ENCODE data around the gene PAGR1. TPM values are rescaled to one million over a fixed set of nuclear protein-coding genes. Genes with fewer than 3 reads are reported as not detected.

Gene PAGR1
- polyA plus RNA-seq, 1 donor from 2014 or later = 86.8 TPM

DNA sequence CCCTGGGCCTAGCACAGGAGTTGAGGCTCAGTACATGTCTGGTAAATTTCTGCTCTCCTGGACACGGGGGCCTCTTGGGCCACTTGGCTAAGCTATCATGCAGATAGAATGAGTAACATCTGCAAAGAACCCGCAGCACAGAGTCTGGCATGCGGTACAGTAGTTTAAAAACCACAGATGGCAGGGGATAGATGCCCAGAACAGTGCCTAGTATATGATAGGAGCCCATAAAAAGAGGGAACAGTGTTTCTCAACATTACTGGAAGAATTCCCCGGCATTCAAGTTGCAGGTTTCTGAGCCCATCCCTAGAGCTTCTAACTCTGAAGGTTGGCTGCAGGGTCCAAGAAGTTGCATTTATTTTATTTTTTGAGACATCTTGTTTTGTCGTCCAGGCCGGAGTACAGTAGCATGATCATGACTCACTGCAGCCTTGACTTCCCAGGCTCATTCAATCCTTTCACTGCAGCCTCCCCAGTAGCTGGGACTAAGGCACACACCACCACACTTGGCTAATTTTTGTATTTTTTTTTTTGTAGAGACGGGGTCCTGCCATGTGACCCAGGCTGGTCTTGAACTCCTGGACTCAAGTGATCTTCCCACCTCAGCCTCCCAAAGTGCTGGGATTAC, 41.3 kb downstream of the PAGR1 start:
- Histone ChIP-seq H3F3A (ENCODE audit: insufficient read depth, low read length, poor library complexity, severe bottlenecking) (no peaks in the 10 kb centered on the region), H3K79me2 (replicated peaks; ENCODE audit: insufficient read depth, low read length) (peaks cover 4% of the 10 kb centered on the region), H3K9ac (ENCODE audit: low read length) (no peak overlapping the region), H3K27me3 (ENCODE audit: insufficient read depth, low read depth, low read length) (no peaks in the 10 kb centered on the region), H3K27ac (ENCODE audit: low read length) (no peak overlapping the region), H3K36me3 (ENCODE audit: insufficient read depth, low read length) (no peaks in the 10 kb centered on the region), H2AFZ (ENCODE audit: low read depth, low read length) (no peak overlapping the region), H3K9me3 (ENCODE audit: low read length) (no peaks in the 10 kb centered on the region), H3K4me3 (ENCODE audit: low read length) (no peak overlapping the region), H4K20me1 (ENCODE audit: insufficient read depth) (no peaks in the 10 kb centered on the region), H3K4me2 (ENCODE audit: low read length) (no peak overlapping the region), H3K9me2 (ENCODE audit: insufficient read depth, low read length) (no peaks in the 10 kb centered on the region)
- TF ChIP-seq POLR2AphosphoS5 (IDR thresholded peaks at IDR 0.05) = no peak
- TF ChIP-seq TAF1 (IDR thresholded peaks at IDR 0.05; ENCODE audit: low read depth) = no peak
- TF ChIP-seq EZH2 (IDR thresholded peaks at IDR 0.05; ENCODE audit: borderline replicate concordance, insufficient read depth, low read length, poor library complexity, severe bottlenecking) = no peak
- TF ChIP-seq, protein P1, sequence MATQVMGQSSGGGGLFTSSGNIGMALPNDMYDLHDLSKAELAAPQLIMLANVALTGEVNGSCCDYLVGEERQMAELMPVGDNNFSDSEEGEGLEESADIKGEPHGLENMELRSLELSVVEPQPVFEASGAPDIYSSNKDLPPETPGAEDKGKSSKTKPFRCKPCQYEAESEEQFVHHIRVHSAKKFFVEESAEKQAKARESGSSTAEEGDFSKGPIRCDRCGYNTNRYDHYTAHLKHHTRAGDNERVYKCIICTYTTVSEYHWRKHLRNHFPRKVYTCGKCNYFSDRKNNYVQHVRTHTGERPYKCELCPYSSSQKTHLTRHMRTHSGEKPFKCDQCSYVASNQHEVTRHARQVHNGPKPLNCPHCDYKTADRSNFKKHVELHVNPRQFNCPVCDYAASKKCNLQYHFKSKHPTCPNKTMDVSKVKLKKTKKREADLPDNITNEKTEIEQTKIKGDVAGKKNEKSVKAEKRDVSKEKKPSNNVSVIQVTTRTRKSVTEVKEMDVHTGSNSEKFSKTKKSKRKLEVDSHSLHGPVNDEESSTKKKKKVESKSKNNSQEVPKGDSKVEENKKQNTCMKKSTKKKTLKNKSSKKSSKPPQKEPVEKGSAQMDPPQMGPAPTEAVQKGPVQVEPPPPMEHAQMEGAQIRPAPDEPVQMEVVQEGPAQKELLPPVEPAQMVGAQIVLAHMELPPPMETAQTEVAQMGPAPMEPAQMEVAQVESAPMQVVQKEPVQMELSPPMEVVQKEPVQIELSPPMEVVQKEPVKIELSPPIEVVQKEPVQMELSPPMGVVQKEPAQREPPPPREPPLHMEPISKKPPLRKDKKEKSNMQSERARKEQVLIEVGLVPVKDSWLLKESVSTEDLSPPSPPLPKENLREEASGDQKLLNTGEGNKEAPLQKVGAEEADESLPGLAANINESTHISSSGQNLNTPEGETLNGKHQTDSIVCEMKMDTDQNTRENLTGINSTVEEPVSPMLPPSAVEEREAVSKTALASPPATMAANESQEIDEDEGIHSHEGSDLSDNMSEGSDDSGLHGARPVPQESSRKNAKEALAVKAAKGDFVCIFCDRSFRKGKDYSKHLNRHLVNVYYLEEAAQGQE (IDR thresholded peaks at IDR 0.05; ENCODE audit: borderline replicate concordance) = no peak
- no peak for TF ChIP-seq EP300 (conservative IDR thresholded peaks at IDR 0.05; ENCODE audit: poor library complexity, severe bottlenecking)
- TF ChIP-seq SMC3 (conservative IDR thresholded peaks at IDR 0.05; ENCODE audit: poor library complexity) = no peak
- TF ChIP-seq, protein P2, sequence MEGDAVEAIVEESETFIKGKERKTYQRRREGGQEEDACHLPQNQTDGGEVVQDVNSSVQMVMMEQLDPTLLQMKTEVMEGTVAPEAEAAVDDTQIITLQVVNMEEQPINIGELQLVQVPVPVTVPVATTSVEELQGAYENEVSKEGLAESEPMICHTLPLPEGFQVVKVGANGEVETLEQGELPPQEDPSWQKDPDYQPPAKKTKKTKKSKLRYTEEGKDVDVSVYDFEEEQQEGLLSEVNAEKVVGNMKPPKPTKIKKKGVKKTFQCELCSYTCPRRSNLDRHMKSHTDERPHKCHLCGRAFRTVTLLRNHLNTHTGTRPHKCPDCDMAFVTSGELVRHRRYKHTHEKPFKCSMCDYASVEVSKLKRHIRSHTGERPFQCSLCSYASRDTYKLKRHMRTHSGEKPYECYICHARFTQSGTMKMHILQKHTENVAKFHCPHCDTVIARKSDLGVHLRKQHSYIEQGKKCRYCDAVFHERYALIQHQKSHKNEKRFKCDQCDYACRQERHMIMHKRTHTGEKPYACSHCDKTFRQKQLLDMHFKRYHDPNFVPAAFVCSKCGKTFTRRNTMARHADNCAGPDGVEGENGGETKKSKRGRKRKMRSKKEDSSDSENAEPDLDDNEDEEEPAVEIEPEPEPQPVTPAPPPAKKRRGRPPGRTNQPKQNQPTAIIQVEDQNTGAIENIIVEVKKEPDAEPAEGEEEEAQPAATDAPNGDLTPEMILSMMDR (IDR thresholded peaks at IDR 0.05; ENCODE audit: poor library complexity, severe bottlenecking) = no peak
- TF ChIP-seq RAD21 (conservative IDR thresholded peaks at IDR 0.05) = no peak
- TF ChIP-seq MXI1 (conservative IDR thresholded peaks at IDR 0.05; ENCODE audit: poor library complexity, severe bottlenecking) = no peak

DNA sequence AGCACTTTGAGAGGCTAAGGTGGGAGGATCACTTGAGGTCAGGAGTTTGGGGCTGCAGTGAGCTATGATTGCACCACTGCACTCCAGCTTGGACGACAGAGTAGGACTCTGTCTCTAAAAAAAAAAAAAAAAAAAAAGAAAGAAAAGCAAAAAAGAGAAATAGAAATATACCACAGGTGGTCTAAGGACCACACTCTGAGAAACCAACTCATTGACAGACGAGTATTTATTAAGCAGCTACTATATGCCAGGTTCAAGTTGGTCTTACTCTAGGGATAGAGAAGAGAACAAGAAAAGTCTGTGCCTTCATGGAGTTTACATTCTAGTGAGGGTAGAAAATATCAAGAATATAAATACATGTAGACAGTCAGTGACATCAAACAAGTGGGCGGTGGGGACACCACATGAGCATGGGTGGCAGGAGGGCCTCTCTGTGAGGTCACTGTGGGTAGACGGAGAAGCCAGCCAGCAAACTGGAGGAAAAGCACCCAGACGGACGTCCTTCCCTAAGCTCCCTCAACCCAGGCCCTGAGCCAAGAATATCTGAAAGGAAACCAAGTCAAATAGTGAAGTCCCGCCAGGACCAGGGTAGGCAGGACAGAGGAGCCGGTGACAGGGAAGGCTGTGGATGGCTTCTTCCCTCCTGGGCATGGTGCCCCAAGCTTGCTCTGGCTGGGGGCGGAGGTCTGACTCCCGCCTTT, 42.3 kb downstream of the PAGR1 start:
- Histone ChIP-seq H2AFZ (ENCODE audit: low read depth, low read length) (no peak overlapping the region), H3K9me3 (ENCODE audit: low read length) (no peaks in the 10 kb centered on the region), H3K9me2 (ENCODE audit: insufficient read depth, low read length) (no peaks in the 10 kb centered on the region), H3K79me2 (replicated peaks; ENCODE audit: insufficient read depth, low read length) (peaks cover 6% of the 10 kb centered on the region), H3K4me2 (ENCODE audit: low read length) (no peak overlapping the region), H3F3A (ENCODE audit: insufficient read depth, low read length, poor library complexity, severe bottlenecking) (no peaks in the 10 kb centered on the region), H3K27me3 (ENCODE audit: insufficient read depth, low read depth, low read length) (no peaks in the 10 kb centered on the region), H3K4me3 (ENCODE audit: low read length) (no peak overlapping the region), H3K9ac (ENCODE audit: low read length) (no peak overlapping the region), H4K20me1 (ENCODE audit: insufficient read depth) (no peaks in the 10 kb centered on the region), H3K27ac (ENCODE audit: low read length) (no peak overlapping the region), H3K36me3 (ENCODE audit: insufficient read depth, low read length) (no peaks in the 10 kb centered on the region)
- TF ChIP-seq SMC3 (conservative IDR thresholded peaks at IDR 0.05; ENCODE audit: poor library complexity) = no peak
- no peak for TF ChIP-seq POLR2AphosphoS5 (IDR thresholded peaks at IDR 0.05)
- no peak for TF ChIP-seq RAD21 (conservative IDR thresholded peaks at IDR 0.05)
- TF ChIP-seq MXI1 (conservative IDR thresholded peaks at IDR 0.05; ENCODE audit: poor library complexity, severe bottlenecking) = no peak
- TF ChIP-seq, protein P1 (IDR thresholded peaks at IDR 0.05; ENCODE audit: borderline replicate concordance) = no peak
- TF ChIP-seq TAF1 (IDR thresholded peaks at IDR 0.05; ENCODE audit: low read depth) = no peak
- TF ChIP-seq, protein P2 (IDR thresholded peaks at IDR 0.05; ENCODE audit: poor library complexity, severe bottlenecking) = no peak
- no peak for TF ChIP-seq EP300 (conservative IDR thresholded peaks at IDR 0.05; ENCODE audit: poor library complexity, severe bottlenecking)
- TF ChIP-seq EZH2 (IDR thresholded peaks at IDR 0.05; ENCODE audit: borderline replicate concordance, insufficient read depth, low read length, poor library complexity, severe bottlenecking) = no peak
